ENCODE measurements around the gene RAB19. TPM values are rescaled to one million over a fixed set of nuclear protein-coding genes. Genes with fewer than 3 reads are reported as not detected.

RAB19 gene
- total and polyA plus RNA-seq, 2 of the 8 experiments (the other 6 are each of a cell fraction or from before 2014, with no cell fraction given): 9.8 to 11.0 TPM

- no peak overlapping the region for H3K23ac ChIP-seq (ENCODE audit: insufficient read length)
- ChIA-PET CTCF (ENCODE audit: partially characterized antibody) (interaction anchor here (1.0 to 1.5 kb wide), 5 partner anchors 10 to 837 kb away, joined by 3 to 5 read pairs (median 3); no protein-coding TSS in a partner anchor), POLR2A (ENCODE audit: partially characterized antibody) (interaction anchor here (1.0 kb wide), 1 partner anchor 11 kb away, joined by 4 read pairs; no protein-coding TSS in a partner anchor)
- no peaks in the 10 kb centered on the region for H4K20me1 ChIP-seq (replicated peaks in 1 of 2; ENCODE audit: control insufficient read depth in 1 of 2, insufficient read depth in 2 of 2, low read length in 2 of 2)
- no peaks in the 10 kb centered on the region for H3K4me1 ChIP-seq (replicated peaks in 1 of 4; ENCODE audit: control insufficient read depth in 3 of 4, insufficient read depth in 4 of 4, low read length in 3 of 4)
- H3K18ac ChIP-seq (ENCODE audit: extremely low read depth, low read length): no peak overlapping the region
- WGBS, 2 experiments (ENCODE audit: extremely low coverage in 1 of 2, insufficient coverage in 1 of 2, insufficient read length in 1 of 2, insufficient replicate concordance in 2 of 2, low coverage in 1 of 2, low lambda C conversion rate in 2 of 2, missing lambda C conversion rate in 1 of 2): 92% methylated on average over 3 of the region's 3 CpGs; no CpG with 5 or more reads in 1 of the 2 experiments
- no peak overlapping the region for H2BK15ac ChIP-seq (ENCODE audit: low read length)
- H3K27ac ChIP-seq (ENCODE audit: low read depth, low read length): no peak overlapping the region
- no peak overlapping the region for H3K14ac ChIP-seq (ENCODE audit: insufficient read length)
- no peak overlapping the region for H2BK20ac ChIP-seq (ENCODE audit: low read length)
- H2BK120ac ChIP-seq (replicated peaks; ENCODE audit: low read depth, low read length): no peak overlapping the region
- no peak overlapping the region for H2AFZ ChIP-seq (ENCODE audit: low read length)
- no peaks in the 10 kb centered on the region for H3K27me3 ChIP-seq (replicated peaks in 1 of 4; ENCODE audit: control insufficient read depth in 3 of 4, extremely low read depth in 1 of 4, insufficient read depth in 3 of 4, low read length in 3 of 4)
- no peak overlapping the region for H3K4me3 ChIP-seq (ENCODE audit: extremely low read depth in 1 of 4, insufficient read depth in 2 of 4, low read depth in 3 of 4, low read length in 4 of 4)
- H3K9ac ChIP-seq (replicated peaks in 1 of 4; ENCODE audit: extremely low read depth in 1 of 4, low read depth in 3 of 4, low read length in 3 of 4): no peak overlapping the region
- no peaks in the 10 kb centered on the region; the same call in 1 of the 2 replicates for H3K23me2 ChIP-seq (ENCODE audit: low read depth, low read length)
- H3K4ac ChIP-seq (replicated peaks; ENCODE audit: insufficient read length, low read depth, low read length): no peak overlapping the region
- no peak overlapping the region for H2BK12ac ChIP-seq (ENCODE audit: low read depth, low read length)
- H3K79me1 ChIP-seq (ENCODE audit: low read depth, low read length): no peaks in the 10 kb centered on the region
- no peaks in the 10 kb centered on the region for H3K9me3 ChIP-seq (ENCODE audit: insufficient read depth in 2 of 2, low read depth in 1 of 2, low read length in 1 of 2)
- H4K91ac ChIP-seq (replicated peaks; ENCODE audit: insufficient read length, low read length): no peak overlapping the region
- no peak overlapping the region for H3K4me2 ChIP-seq (ENCODE audit: insufficient read depth in 1 of 2, low read depth in 2 of 2, low read length in 2 of 2)
- H3K36me3 ChIP-seq (ENCODE audit: control insufficient read depth in 2 of 4, insufficient read depth in 4 of 4, low read length in 3 of 4): no peaks in the 10 kb centered on the region
- no peak overlapping the region for H2BK5ac ChIP-seq (ENCODE audit: low read depth, low read length)
- H2AK5ac ChIP-seq (ENCODE audit: low read depth, low read length): no peak overlapping the region
- H4K5ac ChIP-seq (ENCODE audit: insufficient read length, low read depth, low read length): no peak overlapping the region
- peak; percentile 24 for FAIRE-seq
- H3K56ac ChIP-seq (replicated peaks; ENCODE audit: insufficient read length, low read depth, low read length): no peak overlapping the region
- no peaks in the 10 kb centered on the region for H3K79me2 ChIP-seq (ENCODE audit: control insufficient read depth in 1 of 2, insufficient read depth in 2 of 2, low read length in 2 of 2)
- H4K8ac ChIP-seq (ENCODE audit: extremely low read depth, insufficient read depth, low read length): no peak overlapping the region
- no peak for DNase-seq (ENCODE audit: low read depth in 1 of 2, low spot score in 2 of 2)
- TF ChIP-seq TCF12 (IDR thresholded peaks at IDR 0.05; ENCODE audit: low read depth, low read length) (no peak), TAF7 (optimal IDR thresholded peaks at IDR 0.05; ENCODE audit: borderline replicate concordance, low read depth, low read length) (no peak), SUZ12 (IDR thresholded peaks at IDR 0.05; ENCODE audit: low read length) (no peak), SP4 (IDR thresholded peaks at IDR 0.05; ENCODE audit: low read length) (no peak), CTBP2 (IDR thresholded peaks at IDR 0.05; ENCODE audit: borderline replicate concordance, insufficient read depth, insufficient read length, low read length) (no peak), RFX5 (IDR thresholded peaks at IDR 0.05; ENCODE audit: borderline replicate concordance, low read depth, low read length) (no peak), EP300 (IDR thresholded peaks at IDR 0.05; ENCODE audit: borderline replicate concordance in 1 of 2, low read depth in 2 of 2, low read length in 2 of 2) (no peak), EZH2 (IDR thresholded peaks at IDR 0.05; ENCODE audit: low read depth, low read length, severe bottlenecking) (no peak), MAX (IDR thresholded peaks at IDR 0.05) (no peak), YY1 (IDR thresholded peaks at IDR 0.05; ENCODE audit: low read depth, low read length) (no peak), RAD21 (IDR thresholded peaks at IDR 0.05 in 1 of 2, conservative IDR thresholded peaks at IDR 0.05 in 1 of 2; ENCODE audit: low read depth in 2 of 2, low read length in 2 of 2) (no peak), RXRA (IDR thresholded peaks at IDR 0.05; ENCODE audit: insufficient read depth, low read depth, low read length) (no peak), ATF3 (IDR thresholded peaks at IDR 0.05; ENCODE audit: insufficient read depth, low read depth, low read length) (no peak)
Measured at GRCh38 chr7:140439359-140439758, 35.5 kb downstream of the RAB19 start.

All from H1 (cell line).